ENCODE measurements around the gene NEK5. TPM values are rescaled to one million over a fixed set of nuclear protein-coding genes. Genes with fewer than 3 reads are reported as not detected.
"Not testable (repeated sequence)": the region's sequence is repeated elsewhere in the genome, so short reads cannot be mapped to it uniquely, and the experiment has no call there.

Gene NEK5
- total RNA-seq, 2 experiments from 2014 or later: 0.22 TPM; not detected in 1

DNA sequence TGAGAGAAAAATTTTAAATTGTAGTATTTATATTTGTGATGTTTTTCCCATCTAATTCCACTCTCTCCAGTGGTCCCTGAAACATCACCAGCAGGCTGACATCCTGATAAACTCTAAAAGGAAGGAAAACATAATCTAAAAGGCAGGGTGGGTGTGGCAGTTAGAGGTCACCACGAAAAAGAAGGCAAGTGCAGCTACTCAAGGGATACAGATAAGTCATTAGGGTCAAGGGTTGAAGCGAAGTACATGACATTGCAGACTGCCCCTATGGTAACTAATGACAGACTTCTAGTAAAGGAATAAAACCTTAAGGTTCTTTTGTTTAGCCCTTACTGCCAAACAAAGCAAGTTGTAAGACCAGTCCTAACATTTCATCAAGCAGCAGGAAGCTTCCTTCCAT is 36.5 kb upstream of the NEK5 start:
- ChIA-PET POLR2A (interaction anchor here (1.1 kb wide), 1 partner anchor 9 kb away, joined by 8 read pairs; no protein-coding TSS in a partner anchor), CTCF (ENCODE audit: unreplicated experiment) (no interaction called here)
- H3K9me3 ChIP-seq (ENCODE audit: low read length): no peaks in the 10 kb centered on the region
- no TSS peak for BruUV-seq (replicated peaks)
- no peaks in the 10 kb centered on the region for H3K79me2 ChIP-seq (ENCODE audit: insufficient read depth, low read depth, low read length)
- H4K20me1 ChIP-seq (ENCODE audit: insufficient read depth, low read length): no peaks in the 10 kb centered on the region
- H3K4me2 ChIP-seq (ENCODE audit: low read length): no peak overlapping the region
- intact Hi-C loops (cut with micrococcal nuclease; ENCODE audit: unreplicated experiment): no loop called here
- DNase-seq (ENCODE audit: low spot score): no peak
- no peak overlapping the region for H3K4me3 ChIP-seq (ENCODE audit: low read depth, low read length, poor library complexity, severe bottlenecking)
- no peaks in the 10 kb centered on the region for H3K4me1 ChIP-seq (ENCODE audit: insufficient read depth, low read length, poor library complexity, severe bottlenecking)
- H3K9me2 ChIP-seq (ENCODE audit: insufficient read depth, low read length): no peaks in the 10 kb centered on the region
- peaks cover 38% of the 10 kb centered on the region for H3K36me3 ChIP-seq (ENCODE audit: insufficient read depth, low read length)
- no peak overlapping the region for H3K27ac ChIP-seq (ENCODE audit: low read depth, low read length, poor library complexity, severe bottlenecking)
- H2AFZ ChIP-seq (ENCODE audit: low read length): no peak overlapping the region
- TF ChIP-seq, protein P1, sequence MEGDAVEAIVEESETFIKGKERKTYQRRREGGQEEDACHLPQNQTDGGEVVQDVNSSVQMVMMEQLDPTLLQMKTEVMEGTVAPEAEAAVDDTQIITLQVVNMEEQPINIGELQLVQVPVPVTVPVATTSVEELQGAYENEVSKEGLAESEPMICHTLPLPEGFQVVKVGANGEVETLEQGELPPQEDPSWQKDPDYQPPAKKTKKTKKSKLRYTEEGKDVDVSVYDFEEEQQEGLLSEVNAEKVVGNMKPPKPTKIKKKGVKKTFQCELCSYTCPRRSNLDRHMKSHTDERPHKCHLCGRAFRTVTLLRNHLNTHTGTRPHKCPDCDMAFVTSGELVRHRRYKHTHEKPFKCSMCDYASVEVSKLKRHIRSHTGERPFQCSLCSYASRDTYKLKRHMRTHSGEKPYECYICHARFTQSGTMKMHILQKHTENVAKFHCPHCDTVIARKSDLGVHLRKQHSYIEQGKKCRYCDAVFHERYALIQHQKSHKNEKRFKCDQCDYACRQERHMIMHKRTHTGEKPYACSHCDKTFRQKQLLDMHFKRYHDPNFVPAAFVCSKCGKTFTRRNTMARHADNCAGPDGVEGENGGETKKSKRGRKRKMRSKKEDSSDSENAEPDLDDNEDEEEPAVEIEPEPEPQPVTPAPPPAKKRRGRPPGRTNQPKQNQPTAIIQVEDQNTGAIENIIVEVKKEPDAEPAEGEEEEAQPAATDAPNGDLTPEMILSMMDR (conservative IDR thresholded peaks at IDR 0.05; ENCODE audit: low read length): no peak
- no peak for TF ChIP-seq EZH2phosphoT487 (IDR thresholded peaks at IDR 0.05; ENCODE audit: borderline replicate concordance, low read depth, low read length)

DNA sequence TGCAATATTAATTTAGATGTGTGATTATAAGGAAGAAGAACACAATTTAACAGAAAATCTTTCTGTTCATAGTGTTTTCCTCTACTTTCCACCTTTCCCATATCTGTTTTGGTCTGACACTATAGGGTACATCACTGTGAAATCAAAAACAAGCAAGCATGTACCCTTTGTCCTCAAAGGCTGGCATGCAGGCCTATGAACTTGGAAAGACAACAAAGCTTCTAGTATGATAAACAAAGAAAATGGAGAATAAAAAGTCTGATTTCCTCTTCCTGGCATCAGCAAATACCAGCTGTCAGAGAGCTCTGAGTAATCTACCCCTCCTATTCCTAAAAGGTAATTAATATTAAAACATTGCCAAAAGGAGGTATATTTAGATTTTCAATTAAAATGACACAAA is 36.1 kb upstream of the NEK5 start:
- Histone ChIP-seq H3K4me1 (ENCODE audit: insufficient read depth, low read length, poor library complexity, severe bottlenecking) (peaks cover 1% of the 10 kb centered on the region), H3K4me3 (ENCODE audit: low read depth, low read length, poor library complexity, severe bottlenecking) (no peak overlapping the region), H3K79me2 (ENCODE audit: insufficient read depth, low read depth, low read length) (no peaks in the 10 kb centered on the region), H3K36me3 (ENCODE audit: insufficient read depth, low read length) (peaks cover 35% of the 10 kb centered on the region), H3K27ac (ENCODE audit: low read depth, low read length, poor library complexity, severe bottlenecking) (no peak overlapping the region), H3K9me2 (ENCODE audit: insufficient read depth, low read length) (no peaks in the 10 kb centered on the region), H3K4me2 (ENCODE audit: low read length) (no peak overlapping the region), H2AFZ (ENCODE audit: low read length) (no peak overlapping the region), H3K9me3 (ENCODE audit: low read length) (no peaks in the 10 kb centered on the region), H4K20me1 (ENCODE audit: insufficient read depth, low read length) (no peaks in the 10 kb centered on the region)
- intact Hi-C loops (cut with micrococcal nuclease; ENCODE audit: unreplicated experiment): no loop called here
- CTCF ChIA-PET (ENCODE audit: unreplicated experiment): no interaction called here
- POLR2A ChIA-PET: interaction anchor here (1.1 kb wide), 1 partner anchor 9 kb away, joined by 8 read pairs; no protein-coding TSS in a partner anchor
- TF ChIP-seq EZH2phosphoT487 (IDR thresholded peaks at IDR 0.05; ENCODE audit: borderline replicate concordance, low read depth, low read length): no peak
- TF ChIP-seq, protein P1 (conservative IDR thresholded peaks at IDR 0.05; ENCODE audit: low read length): no peak
- DNase-seq (ENCODE audit: low spot score): no peak
- no TSS peak for BruUV-seq (replicated peaks)

DNA sequence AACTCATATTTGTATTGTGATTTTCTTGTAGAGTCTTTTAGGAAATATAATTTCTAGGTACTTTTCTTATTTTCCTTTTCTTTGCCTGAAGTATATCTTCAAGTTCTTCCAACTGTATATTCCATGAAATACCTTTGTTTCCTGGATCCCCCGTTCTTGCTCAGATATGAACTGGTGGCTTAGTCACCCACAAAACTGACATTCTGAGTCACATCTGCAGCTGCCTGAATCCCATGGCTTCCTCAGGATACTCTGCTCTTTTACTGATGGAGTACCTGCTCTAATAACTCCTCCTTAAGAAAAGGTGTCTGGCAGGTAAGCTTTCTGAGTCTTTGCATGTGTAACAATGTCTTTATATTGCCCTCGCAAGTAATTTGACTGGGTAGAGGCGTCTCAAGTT is 35.0 kb upstream of the NEK5 start:
- BruUV-seq (replicated peaks); H2AFZ ChIP-seq (ENCODE audit: low read length); H4K20me1 ChIP-seq (ENCODE audit: insufficient read depth, low read length); H3K4me1 ChIP-seq (ENCODE audit: insufficient read depth, low read length, poor library complexity, severe bottlenecking); DNase-seq (ENCODE audit: low spot score); H3K4me3 ChIP-seq (ENCODE audit: low read depth, low read length, poor library complexity, severe bottlenecking); H3K9me2 ChIP-seq (ENCODE audit: insufficient read depth, low read length); POLR2A ChIA-PET; CTCF ChIA-PET (ENCODE audit: unreplicated experiment); H3K27ac ChIP-seq (ENCODE audit: low read depth, low read length, poor library complexity, severe bottlenecking); H3K9me3 ChIP-seq (ENCODE audit: low read length); H3K79me2 ChIP-seq (ENCODE audit: insufficient read depth, low read depth, low read length); H3K4me2 ChIP-seq (ENCODE audit: low read length); intact Hi-C loops (cut with micrococcal nuclease; ENCODE audit: unreplicated experiment): not testable (repeated sequence)
- H3K36me3 ChIP-seq (ENCODE audit: insufficient read depth, low read length): peaks cover 25% of the 10 kb centered on the region

Data from OCI-LY7 (cell line).